DND-41 (cell line): Measurements from ENCODE around the gene MOB3B.

Experiments
- ATAC-seq: fragments of 200-7000 bp; cut with Tn5 transposase; 3 replicates; pipeline ENCODE4 v1.9.1; 2021; ENCODE audit warnings: low read depth; ENCODE audit not compliant: insufficient read depth
- DNase-seq: peaks from one replicate; pipeline ENCODE4 v3.0.0-alpha.2; 2020
- H2AFZ ChIP-seq: 2 replicates; pipeline ENCODE4 v1.6.0; 2012; ENCODE audit warnings: low read depth, low read length
- H3K27ac ChIP-seq: 2 replicates; pipeline ENCODE4 v1.5.1; 2012; ENCODE audit warnings: low read length, inconsistent platforms
- H3K27me3 ChIP-seq: fragments of 200-600 bp; sonication (generic); 2 replicates; pipeline ENCODE4 v1.6.0; 2012; ENCODE audit warnings: low read length, mild to moderate bottlenecking, inconsistent platforms; ENCODE audit not compliant: insufficient read depth, poor library complexity
- H3K36me3 ChIP-seq: 2 replicates; pipeline ENCODE4 v1.5.1; 2012; ENCODE audit warnings: low read length, inconsistent platforms; ENCODE audit not compliant: insufficient read depth
- H3K4me1 ChIP-seq: 2 replicates; pipeline ENCODE4 v1.5.1; 2012; ENCODE audit warnings: mild to moderate bottlenecking, low read length; ENCODE audit not compliant: insufficient read depth
- H3K4me2 ChIP-seq: 2 replicates; pipeline ENCODE4 v1.6.0; 2012; ENCODE audit warnings: mild to moderate bottlenecking, moderate library complexity, low read length, inconsistent platforms; ENCODE audit not compliant: insufficient read depth
- H3K4me3 ChIP-seq, 2 experiments: fragments of 200-600 bp in 1 of 2; shearing (Covaris generic) in 1 of 2; 2 replicates each; pipeline ENCODE4 v1.5.1; 2012 to 2016; ENCODE audit warnings: inconsistent platforms in 2 of 2, low read length in 2 of 2, mild to moderate bottlenecking in 2 of 2, low read depth in 1 of 2, moderate library complexity in 1 of 2
- H3K79me2 ChIP-seq: 2 replicates; pipeline ENCODE4 v1.6.0; 2012; ENCODE audit warnings: low read length, inconsistent platforms; ENCODE audit not compliant: insufficient read depth
- H3K9ac ChIP-seq: 2 replicates; pipeline ENCODE4 v1.6.0; 2012; ENCODE audit warnings: low read depth, mild to moderate bottlenecking, inconsistent platforms, low read length, moderate library complexity
- H3K9me3 ChIP-seq: 2 replicates; pipeline ENCODE4 v1.5.1; 2012; ENCODE audit warnings: low read length, moderate library complexity, mild to moderate bottlenecking, inconsistent platforms; ENCODE audit not compliant: insufficient read depth, severe bottlenecking
- H4K20me1 ChIP-seq: 2 replicates; pipeline ENCODE4 v1.6.0; 2012; ENCODE audit warnings: low read length; ENCODE audit not compliant: insufficient read depth
- EZH2 ChIP-seq: IDR thresholded peaks from 3 replicates; pipeline ENCODE4 v1.6.1; 2012; ENCODE audit warnings: borderline replicate concordance, low read depth, mild to moderate bottlenecking, moderate library complexity, low read length, inconsistent platforms; ENCODE audit not compliant: severe bottlenecking
- TF ChIP-seq, protein P1 (sequence below): IDR thresholded peaks from 2 replicates; pipeline ENCODE4 v1.5.1; 2012; ENCODE audit warnings: borderline replicate concordance, low read length, moderate library complexity, mild to moderate bottlenecking; ENCODE audit not compliant: poor library complexity, severe bottlenecking; ENCODE audit errors: extremely low read depth

Gene MOB3B

DNA sequence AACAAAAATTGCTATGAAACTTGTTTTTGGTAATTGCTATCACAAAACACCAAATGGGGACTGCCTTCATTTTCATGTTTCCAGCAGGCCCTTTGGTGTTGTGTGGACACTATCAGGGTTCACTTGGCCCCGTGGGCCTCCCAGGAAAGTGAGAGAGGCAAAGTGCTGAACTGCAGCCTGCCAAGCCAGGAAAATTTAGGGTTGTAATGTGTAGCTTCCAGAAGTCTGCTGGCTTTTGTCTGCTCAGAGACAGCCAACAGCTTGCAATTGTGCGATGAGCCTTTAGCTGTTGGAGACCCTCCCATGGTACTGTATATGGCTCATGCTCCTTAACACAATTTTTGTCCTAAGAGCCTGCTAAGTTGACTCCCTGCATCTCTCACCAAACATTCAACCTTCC lies 127.0 kb downstream of the MOB3B start:
- DNase-seq (no peak), ATAC-seq (no peak)

DNA sequence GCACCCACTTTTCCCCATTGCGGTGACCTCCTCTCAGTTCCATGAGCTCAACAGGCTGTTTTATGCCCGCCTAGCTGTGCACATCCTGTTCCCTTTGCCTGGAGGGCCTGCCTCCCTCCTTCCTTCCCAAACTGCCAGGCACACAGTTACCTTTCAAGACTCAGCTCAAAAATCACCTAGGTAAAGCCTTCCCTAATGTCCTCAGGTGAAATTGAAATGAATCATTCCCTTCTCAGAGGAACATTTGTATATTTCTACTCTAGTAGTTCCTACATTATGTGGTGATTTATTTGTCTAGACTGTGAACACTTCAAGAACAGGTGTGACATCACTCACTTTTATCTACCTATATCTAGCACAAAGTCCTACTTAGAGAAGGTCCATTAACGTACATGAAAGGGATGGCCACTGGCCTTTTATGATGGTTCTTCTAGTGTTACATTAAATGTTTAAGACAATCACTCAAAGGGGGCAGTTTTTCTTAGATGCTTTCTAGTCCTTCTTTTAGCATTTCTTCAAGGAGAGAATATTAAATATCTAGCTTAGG lies 129.2 kb downstream of the MOB3B start:
- no peak overlapping the region for H3K27ac ChIP-seq
- H3K9me3 ChIP-seq, result no peaks in the 10 kb centered on the region
- no peak overlapping the region for H2AFZ ChIP-seq
- ATAC-seq, result no peak
- H3K9ac ChIP-seq, result no peak overlapping the region
- no peaks in the 10 kb centered on the region for H3K4me1 ChIP-seq
- H4K20me1 ChIP-seq, result no peaks in the 10 kb centered on the region
- H3K27me3 ChIP-seq, result peaks cover 2% of the 10 kb centered on the region
- H3K36me3 ChIP-seq, result no peaks in the 10 kb centered on the region
- H3K4me2 ChIP-seq, result no peak overlapping the region
- no peak for TF ChIP-seq EZH2
- no peaks in the 10 kb centered on the region for H3K79me2 ChIP-seq
- H3K4me3 ChIP-seq, result no peak overlapping the region
- DNase-seq, result no peak

More for the DNA sequence above, 127.0 kb downstream of the MOB3B start:
- H3K9me3 ChIP-seq, result no peaks in the 10 kb centered on the region
- no peak overlapping the region for H3K4me3 ChIP-seq
- no peaks in the 10 kb centered on the region for H4K20me1 ChIP-seq
- H3K79me2 ChIP-seq, result no peaks in the 10 kb centered on the region
- H3K4me1 ChIP-seq, result no peaks in the 10 kb centered on the region
- no peak overlapping the region for H3K9ac ChIP-seq
- no peak overlapping the region for H3K4me2 ChIP-seq
- H3K27me3 ChIP-seq, result no peaks in the 10 kb centered on the region
- H3K27ac ChIP-seq, result no peak overlapping the region
- H2AFZ ChIP-seq, result no peak overlapping the region
- TF ChIP-seq EZH2, result no peak
- TF ChIP-seq, protein P1, sequence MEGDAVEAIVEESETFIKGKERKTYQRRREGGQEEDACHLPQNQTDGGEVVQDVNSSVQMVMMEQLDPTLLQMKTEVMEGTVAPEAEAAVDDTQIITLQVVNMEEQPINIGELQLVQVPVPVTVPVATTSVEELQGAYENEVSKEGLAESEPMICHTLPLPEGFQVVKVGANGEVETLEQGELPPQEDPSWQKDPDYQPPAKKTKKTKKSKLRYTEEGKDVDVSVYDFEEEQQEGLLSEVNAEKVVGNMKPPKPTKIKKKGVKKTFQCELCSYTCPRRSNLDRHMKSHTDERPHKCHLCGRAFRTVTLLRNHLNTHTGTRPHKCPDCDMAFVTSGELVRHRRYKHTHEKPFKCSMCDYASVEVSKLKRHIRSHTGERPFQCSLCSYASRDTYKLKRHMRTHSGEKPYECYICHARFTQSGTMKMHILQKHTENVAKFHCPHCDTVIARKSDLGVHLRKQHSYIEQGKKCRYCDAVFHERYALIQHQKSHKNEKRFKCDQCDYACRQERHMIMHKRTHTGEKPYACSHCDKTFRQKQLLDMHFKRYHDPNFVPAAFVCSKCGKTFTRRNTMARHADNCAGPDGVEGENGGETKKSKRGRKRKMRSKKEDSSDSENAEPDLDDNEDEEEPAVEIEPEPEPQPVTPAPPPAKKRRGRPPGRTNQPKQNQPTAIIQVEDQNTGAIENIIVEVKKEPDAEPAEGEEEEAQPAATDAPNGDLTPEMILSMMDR, result no peak
- no peaks in the 10 kb centered on the region for H3K36me3 ChIP-seq

DNA sequence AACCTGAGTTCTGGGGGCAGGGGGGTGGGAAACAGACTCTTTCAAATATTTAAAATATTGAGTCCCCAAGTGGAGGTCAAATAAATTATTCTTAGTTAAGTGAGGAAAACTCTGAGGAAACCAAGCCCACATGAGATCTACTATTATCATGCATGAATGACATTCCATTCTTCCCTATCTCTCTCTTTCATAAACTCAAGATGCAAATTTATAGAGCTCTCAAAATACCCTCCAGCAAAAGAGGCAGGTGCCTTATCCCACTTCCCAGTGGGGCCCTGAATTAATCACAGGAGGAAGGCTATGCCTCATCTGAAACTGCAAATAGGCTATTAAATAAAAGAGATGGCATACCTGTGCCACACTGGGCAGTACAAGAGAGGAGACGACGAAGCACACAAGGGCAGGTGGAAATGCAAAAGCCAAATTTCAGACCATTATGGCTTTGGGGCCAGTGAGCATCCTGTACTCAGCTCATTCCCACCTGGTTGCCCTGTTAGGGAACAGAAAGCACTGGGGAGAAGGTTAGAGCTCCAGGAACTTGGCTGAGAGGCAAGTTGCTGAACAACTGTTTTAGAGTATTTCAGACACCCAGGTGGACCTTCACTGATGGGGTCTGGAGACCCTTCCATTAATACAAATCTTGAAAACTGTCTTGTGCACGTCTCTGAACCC lies 130.5 kb downstream of the MOB3B start:
- no peak for DNase-seq
- no peaks in the 10 kb centered on the region for H3K79me2 ChIP-seq

DNA sequence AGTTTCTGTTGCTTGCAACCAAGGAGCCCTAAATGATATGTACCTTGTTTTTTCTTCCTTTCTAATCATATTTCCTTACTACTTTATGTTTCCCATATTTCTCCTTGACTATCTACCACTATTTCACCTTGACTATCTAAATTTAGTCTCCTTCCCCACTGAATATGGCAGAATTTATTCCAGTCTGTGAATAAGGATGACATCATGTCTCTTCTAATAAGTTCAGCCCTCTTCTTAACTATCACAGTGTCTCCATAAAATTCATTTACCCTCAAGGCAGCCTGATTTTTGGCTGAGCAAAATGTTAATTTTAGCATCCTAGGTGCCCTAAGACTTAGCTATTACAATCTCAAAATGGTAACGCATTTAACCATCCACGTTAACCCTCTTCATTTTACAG lies 133.1 kb downstream of the MOB3B start:
- ATAC-seq, result no peak

More for the DNA sequence above, 130.5 kb downstream of the MOB3B start:
- Histone ChIP-seq H3K36me3 (no peaks in the 10 kb centered on the region), H2AFZ (no peak overlapping the region), H3K9ac (no peak overlapping the region), H3K4me1 (no peaks in the 10 kb centered on the region), H3K9me3 (no peaks in the 10 kb centered on the region), H3K27ac (no peak overlapping the region), H3K27me3 (peaks cover 2% of the 10 kb centered on the region), H3K4me2 (no peak overlapping the region), H3K4me3 (no peak overlapping the region), H4K20me1 (no peaks in the 10 kb centered on the region)
- ATAC-seq, result no peak
- no peak for TF ChIP-seq EZH2
- TF ChIP-seq, protein P1, result no peak

More for the DNA sequence above, 133.1 kb downstream of the MOB3B start:
- DNase-seq, result no peak
- Histone ChIP-seq H3K36me3 (no peaks in the 10 kb centered on the region), H3K27ac (no peak overlapping the region), H3K79me2 (no peaks in the 10 kb centered on the region), H3K27me3 (peaks cover 2% of the 10 kb centered on the region), H3K9me3 (no peaks in the 10 kb centered on the region), H3K4me2 (no peak overlapping the region), H3K9ac (no peak overlapping the region), H3K4me3 (no peak overlapping the region), H4K20me1 (no peaks in the 10 kb centered on the region), H2AFZ (no peak overlapping the region), H3K4me1 (no peaks in the 10 kb centered on the region)
- TF ChIP-seq, protein P1, result no peak
- no peak for TF ChIP-seq EZH2
